HCT116 (cell line): ENCODE measurements around the gene SPACA4.

ENCODE experiments used
- POLR2AphosphoS5 ChIP-seq: IDR thresholded peaks from 2 replicates; pipeline ENCODE4 v1.6.1; 2011; ENCODE audit warnings: mild to moderate bottlenecking, low read depth, low read length, moderate library complexity
- YY1 ChIP-seq: IDR thresholded peaks from 2 replicates; pipeline ENCODE4 v1.6.1; 2011; ENCODE audit warnings: low read length, low read depth, moderate library complexity, mild to moderate bottlenecking; ENCODE audit not compliant: insufficient replicate concordance; ENCODE audit errors: extremely low read depth
- TF ChIP-seq, protein P1 (sequence below), 3 experiments: fragments of 200-600 bp in 1 of 3; sonication (generic) in 1 of 3; IDR thresholded peaks in 2 of 3; conservative IDR thresholded peaks in 1 of 3; 2 replicates each; pipeline ENCODE4 v1.5.1; 2012 to 2017; ENCODE audit warnings: low read depth in 2 of 3, low read length in 2 of 3, antibody characterized with exemption in 1 of 3, borderline replicate concordance in 1 of 3, control low read depth in 1 of 3, mild to moderate bottlenecking in 1 of 3, mixed read lengths in 1 of 3, mixed run types in 1 of 3, moderate library complexity in 1 of 3; ENCODE audit not compliant: insufficient read depth in 1 of 3

DNA sequence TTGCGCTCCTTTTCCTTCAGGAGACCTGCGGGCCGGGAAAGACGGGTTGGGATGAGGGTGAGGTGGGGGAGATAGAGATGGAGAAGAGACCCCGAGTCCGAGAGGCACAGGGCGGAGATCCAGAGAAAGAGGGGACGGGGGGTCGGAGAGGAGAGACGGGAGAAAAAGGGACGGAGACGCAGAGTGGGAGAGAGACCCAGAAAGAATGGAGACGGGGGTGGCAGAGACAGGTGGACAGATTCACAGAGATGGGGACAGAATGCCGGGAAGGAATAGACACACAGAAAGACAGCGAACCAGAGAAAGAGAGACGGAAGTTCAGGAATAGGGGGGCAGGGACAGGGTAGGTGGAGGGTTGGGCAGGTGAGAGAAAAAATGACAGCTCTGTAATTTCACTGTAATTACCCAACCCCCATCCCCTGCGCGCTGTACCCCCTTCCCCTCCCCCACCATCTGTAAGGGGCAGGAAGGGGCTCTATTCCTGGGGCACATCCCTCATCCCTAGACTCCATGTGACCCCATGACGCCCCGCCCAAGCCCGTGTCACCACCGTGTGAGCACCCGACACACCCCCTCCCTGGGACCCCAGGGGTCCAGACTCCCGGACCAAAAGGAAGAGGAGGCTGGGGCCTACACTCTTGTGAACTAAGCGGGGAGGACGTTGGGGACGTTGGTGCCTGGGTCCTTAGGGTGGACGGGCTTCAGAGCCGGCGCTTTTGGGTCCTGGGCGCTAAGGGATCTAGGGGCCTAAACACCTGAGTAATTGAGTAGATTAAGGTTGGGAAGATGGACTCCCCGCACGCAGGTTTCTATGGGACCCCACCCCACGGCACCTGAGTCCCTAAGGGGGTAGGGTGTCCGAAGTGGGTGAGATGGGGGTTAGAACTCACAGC lies 29.7 kb downstream of the SPACA4 start:
- TF ChIP-seq POLR2AphosphoS5 (no peak), YY1 (no peak)
- TF ChIP-seq, protein P1, sequence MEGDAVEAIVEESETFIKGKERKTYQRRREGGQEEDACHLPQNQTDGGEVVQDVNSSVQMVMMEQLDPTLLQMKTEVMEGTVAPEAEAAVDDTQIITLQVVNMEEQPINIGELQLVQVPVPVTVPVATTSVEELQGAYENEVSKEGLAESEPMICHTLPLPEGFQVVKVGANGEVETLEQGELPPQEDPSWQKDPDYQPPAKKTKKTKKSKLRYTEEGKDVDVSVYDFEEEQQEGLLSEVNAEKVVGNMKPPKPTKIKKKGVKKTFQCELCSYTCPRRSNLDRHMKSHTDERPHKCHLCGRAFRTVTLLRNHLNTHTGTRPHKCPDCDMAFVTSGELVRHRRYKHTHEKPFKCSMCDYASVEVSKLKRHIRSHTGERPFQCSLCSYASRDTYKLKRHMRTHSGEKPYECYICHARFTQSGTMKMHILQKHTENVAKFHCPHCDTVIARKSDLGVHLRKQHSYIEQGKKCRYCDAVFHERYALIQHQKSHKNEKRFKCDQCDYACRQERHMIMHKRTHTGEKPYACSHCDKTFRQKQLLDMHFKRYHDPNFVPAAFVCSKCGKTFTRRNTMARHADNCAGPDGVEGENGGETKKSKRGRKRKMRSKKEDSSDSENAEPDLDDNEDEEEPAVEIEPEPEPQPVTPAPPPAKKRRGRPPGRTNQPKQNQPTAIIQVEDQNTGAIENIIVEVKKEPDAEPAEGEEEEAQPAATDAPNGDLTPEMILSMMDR (IDR thresholded peaks at IDR 0.05 in 2 of 3, conservative IDR thresholded peaks at IDR 0.05 in 1 of 3; ENCODE audit: borderline replicate concordance in 1 of 3, insufficient read depth in 1 of 3, low read depth in 2 of 3, low read length in 2 of 3) = no peak
